Choroid plexus epithelial cell (primary cell): ENCODE results near the gene GIMAP5.

Experiments used
- DNase-seq: peaks from one replicate; pipeline ENCODE4 v3.0.0-alpha.2; 2010; ENCODE audit warnings: low read depth
- H3K4me3 ChIP-seq: 2 replicates; pipeline ENCODE4 v1.5.1; 2011; ENCODE audit warnings: low read depth, mild to moderate bottlenecking, control low read depth, low read length, moderate library complexity
- TF ChIP-seq, protein P1 (sequence below): conservative IDR thresholded peaks from 2 replicates; pipeline ENCODE4 v1.5.1; 2011; ENCODE audit warnings: low read depth, mild to moderate bottlenecking, control low read depth, inconsistent platforms, low read length, moderate library complexity

Gene GIMAP5

DNA sequence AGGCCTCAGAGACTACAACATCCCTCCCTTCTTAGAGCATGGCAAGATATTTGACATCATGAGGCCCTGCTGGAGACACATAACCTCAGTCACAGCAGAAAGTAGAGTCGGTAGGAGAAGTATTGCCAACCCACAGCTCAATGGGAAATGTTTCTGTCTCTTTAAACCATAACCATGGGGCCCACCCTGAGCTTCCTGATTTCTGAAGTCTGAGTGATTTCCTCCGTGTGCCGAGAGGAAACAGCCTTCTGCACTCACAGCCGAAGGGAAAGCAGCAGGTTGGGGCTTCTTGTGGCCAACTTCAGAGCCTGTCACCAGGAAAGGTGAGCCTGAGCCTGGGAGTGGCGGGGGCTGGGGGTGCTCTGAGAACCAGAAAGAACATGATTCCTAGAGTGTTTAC, 20.9 kb upstream of the GIMAP5 start, which contains the start of gene GIMAP1:
TSS of gene GIMAP1 (plus strand) at position 246 of the 400 bp plus-strand sequence. CDS start 2,435 bp downstream, outside the sequence.
- no peak within 1 kb of the TSS for H3K4me3 ChIP-seq
- TF ChIP-seq, protein P1, sequence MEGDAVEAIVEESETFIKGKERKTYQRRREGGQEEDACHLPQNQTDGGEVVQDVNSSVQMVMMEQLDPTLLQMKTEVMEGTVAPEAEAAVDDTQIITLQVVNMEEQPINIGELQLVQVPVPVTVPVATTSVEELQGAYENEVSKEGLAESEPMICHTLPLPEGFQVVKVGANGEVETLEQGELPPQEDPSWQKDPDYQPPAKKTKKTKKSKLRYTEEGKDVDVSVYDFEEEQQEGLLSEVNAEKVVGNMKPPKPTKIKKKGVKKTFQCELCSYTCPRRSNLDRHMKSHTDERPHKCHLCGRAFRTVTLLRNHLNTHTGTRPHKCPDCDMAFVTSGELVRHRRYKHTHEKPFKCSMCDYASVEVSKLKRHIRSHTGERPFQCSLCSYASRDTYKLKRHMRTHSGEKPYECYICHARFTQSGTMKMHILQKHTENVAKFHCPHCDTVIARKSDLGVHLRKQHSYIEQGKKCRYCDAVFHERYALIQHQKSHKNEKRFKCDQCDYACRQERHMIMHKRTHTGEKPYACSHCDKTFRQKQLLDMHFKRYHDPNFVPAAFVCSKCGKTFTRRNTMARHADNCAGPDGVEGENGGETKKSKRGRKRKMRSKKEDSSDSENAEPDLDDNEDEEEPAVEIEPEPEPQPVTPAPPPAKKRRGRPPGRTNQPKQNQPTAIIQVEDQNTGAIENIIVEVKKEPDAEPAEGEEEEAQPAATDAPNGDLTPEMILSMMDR = no peak
- no peak for DNase-seq

DNA sequence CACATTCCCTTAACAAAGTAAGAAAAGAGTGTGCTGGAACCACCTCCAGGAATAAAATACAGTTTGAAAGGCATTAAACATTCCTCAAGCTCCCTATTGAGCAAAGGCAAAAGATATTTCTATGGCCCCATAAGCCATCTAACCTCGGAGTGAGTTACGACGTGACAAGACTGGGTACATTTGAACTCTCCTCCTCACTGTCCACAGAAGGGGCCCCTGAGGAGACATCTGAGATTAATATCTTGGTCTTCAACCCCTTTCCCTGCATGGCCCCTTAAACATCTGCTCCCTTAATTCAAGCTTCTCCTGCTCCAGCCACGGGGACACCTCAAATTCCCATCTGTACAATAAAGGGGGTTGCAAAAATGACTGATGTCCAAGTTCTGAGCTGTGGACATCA, 20.3 kb upstream of the GIMAP5 start:
- no peak for DNase-seq
- H3K4me3 ChIP-seq = no peak overlapping the region
- TF ChIP-seq, protein P1 = no peak

DNA sequence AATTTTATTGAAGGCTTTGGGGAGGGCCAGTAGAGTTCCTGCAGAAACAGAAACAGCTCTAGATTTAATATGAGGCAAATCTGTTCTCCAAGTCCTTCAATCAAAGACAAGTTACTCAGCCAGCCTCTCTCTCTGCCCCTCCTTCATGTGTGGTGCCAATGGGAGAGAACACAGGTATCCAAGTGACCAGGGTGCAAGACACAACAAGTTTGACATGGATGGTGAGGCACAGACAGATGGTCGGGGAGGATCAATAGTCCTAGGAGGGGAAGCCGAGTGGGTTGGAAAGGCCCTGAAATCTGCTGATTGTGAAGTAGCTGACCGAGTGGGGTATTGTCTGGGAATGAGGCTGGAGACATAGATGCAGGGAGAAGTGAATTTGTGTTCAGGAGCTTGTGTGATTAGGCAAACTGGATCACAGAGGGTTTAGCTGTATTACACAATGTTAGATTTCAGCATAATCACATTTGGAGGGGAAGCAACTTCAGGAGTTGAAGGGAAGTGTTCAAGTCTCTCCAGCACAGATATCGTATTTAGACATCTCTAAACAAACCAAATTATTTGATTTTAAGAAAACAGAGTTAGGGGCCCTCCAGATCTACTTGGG, 19.3 kb upstream of the GIMAP5 start:
- no peak overlapping the region for H3K4me3 ChIP-seq
- TF ChIP-seq, protein P1 = no peak
- no peak for DNase-seq

DNA sequence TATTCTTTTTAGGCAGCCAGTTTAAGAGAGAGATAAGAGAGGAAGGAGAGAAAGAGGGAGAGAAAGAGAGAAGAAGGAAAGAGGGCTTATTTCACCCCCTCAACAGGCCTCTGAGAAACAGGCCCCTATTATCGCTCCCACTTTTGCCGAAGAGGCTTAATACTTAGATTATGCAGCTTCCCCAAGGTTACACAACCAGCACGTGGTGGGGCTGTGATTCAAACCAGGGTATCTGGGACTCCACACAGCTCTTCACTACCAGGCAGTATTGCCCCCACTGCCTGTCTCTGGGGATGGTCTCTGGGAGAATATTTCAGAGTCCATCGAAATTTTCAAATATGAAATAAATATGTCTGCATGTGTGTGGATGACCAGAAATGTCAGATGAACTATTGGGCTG, 17.8 kb upstream of the GIMAP5 start:
- TF ChIP-seq, protein P1 = no peak
- DNase-seq = no peak
- no peak overlapping the region for H3K4me3 ChIP-seq

DNA sequence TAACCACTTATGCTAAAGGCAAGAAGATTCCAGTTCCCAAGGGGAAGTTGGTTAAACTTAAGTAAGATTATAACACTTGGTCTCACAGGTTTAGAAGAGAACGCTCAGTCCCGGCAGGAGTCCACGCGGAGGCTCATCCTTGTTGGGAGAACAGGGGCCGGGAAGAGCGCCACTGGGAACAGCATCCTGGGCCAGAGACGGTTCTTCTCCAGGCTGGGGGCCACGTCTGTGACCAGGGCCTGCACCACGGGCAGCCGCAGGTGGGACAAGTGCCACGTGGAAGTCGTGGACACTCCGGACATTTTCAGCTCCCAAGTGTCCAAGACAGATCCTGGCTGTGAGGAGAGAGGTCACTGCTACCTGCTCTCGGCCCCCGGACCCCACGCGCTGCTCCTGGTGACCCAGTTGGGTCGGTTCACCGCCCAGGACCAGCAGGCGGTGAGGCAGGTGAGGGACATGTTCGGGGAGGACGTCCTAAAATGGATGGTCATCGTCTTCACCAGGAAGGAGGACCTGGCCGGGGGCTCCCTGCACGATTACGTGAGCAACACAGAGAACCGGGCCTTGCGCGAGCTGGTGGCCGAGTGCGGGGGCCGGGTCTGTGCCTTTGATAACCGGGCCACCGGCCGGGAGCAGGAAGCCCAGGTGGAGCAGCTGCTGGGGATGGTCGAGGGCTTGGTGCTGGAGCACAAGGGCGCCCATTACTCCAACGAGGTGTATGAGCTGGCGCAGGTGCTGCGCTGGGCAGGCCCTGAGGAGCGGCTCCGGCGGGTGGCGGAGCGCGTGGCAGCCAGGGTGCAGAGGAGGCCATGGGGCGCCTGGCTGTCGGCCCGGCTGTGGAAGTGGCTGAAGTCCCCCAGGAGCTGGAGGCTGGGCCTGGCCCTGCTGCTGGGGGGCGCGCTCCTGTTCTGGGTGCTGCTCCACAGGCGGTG, 17.0 kb upstream of the GIMAP5 start:
- no peak for DNase-seq
- no peak overlapping the region for H3K4me3 ChIP-seq
- TF ChIP-seq, protein P1 = no peak

DNA sequence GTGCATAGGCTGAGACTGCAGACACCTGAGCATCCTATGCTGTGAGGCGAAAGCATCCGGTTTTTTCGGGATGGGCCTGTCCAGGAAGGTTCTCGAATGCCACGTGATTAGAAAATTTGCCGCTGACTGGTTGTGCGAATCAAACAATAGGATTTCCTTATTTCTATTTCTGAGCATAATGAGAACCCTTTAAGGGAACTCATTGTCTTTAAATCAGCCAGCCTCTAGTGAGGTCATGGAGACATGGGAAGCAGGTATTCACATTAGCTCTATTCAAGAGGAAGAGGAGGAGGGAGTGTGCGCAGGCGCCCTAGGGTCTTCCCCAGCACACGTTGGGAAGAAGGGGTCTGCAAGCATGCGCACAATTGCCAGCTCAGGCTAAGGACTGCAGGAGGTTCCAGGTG, 15.2 kb upstream of the GIMAP5 start:
- H3K4me3 ChIP-seq = no peak overlapping the region
- no peak for DNase-seq
- TF ChIP-seq, protein P1 = no peak
